ENCODE measurements around the gene PSMD11. TPM values are rescaled to one million over a fixed set of nuclear protein-coding genes. Genes with fewer than 3 reads are reported as not detected.

PSMD11 gene
- total and polyA plus RNA-seq, 10 donors, result 28.0 to 84.8 (median 47.3) TPM

GRCh38 chr17:32453370-32453769 lies 9.1 kb downstream of the PSMD11 start:
- peaks cover 5 to 100% (median 88%) of the 10 kb centered on the region in 6 donors for H3K36me3 ChIP-seq
- H3K4me3 ChIP-seq, result no peak overlapping the region
- intact Hi-C loops (cut with DNase I; ENCODE audit: low total_unique reads), result no loop called here
- H3K4me1 ChIP-seq, result peaks cover 0 to 33% (median 3%) of the 10 kb centered on the region in 6 donors
- 94 to 100% (median 98%) methylated on average over 2 of the region's 2 CpGs for WGBS, 5 donors
- H3K27ac ChIP-seq, result no peak overlapping the region
- no peaks in the 10 kb centered on the region for H3K9me3 ChIP-seq
- no peak for DNase-seq
- H3K27me3 ChIP-seq (replicated peaks in 1 of 7), result no peaks in the 10 kb centered on the region
- TF ChIP-seq POLR2AphosphoS5 (IDR thresholded peaks at IDR 0.05) (no peak), POLR2A (IDR thresholded peaks at IDR 0.05) (no peak), CTCF (IDR thresholded peaks at IDR 0.05 in 8 of 11, conservative IDR thresholded peaks at IDR 0.05 in 3 of 11) (no peak)

GRCh38 chr17:32458371-32458770 lies 14.1 kb downstream of the PSMD11 start:
- intact Hi-C loops (cut with DNase I; ENCODE audit: low total_unique reads), result no loop called here
- TF ChIP-seq POLR2A (IDR thresholded peaks at IDR 0.05) (no peak), CTCF (IDR thresholded peaks at IDR 0.05 in 8 of 11, conservative IDR thresholded peaks at IDR 0.05 in 3 of 11) (no peak), POLR2AphosphoS5 (IDR thresholded peaks at IDR 0.05) (no peak)
- Histone ChIP-seq H3K4me1 (peaks cover 0 to 21% (median 10%) of the 10 kb centered on the region in 6 donors), H3K36me3 (peaks cover 5 to 94% (median 85%) of the 10 kb centered on the region in 6 donors), H3K27ac (no peak overlapping the region), H3K27me3 (replicated peaks in 1 of 7) (no peaks in the 10 kb centered on the region), H3K4me3 (no peak overlapping the region), H3K9me3 (no peaks in the 10 kb centered on the region)
- DNase-seq, result no peak

- intact Hi-C loops (cut with DNase I; ENCODE audit: low total_unique reads), result loop anchor here (5.0 kb wide), 1 partner anchor 292 kb away; no protein-coding TSS in a partner anchor
- H3K4me3 ChIP-seq, result no peak overlapping the region
- WGBS, 5 donors, result 91 to 95% (median 92%) methylated on average over 4 of the region's 4 CpGs
Measured at GRCh38 chr17:32460054-32460453, 15.7 kb downstream of the PSMD11 start.

GRCh38 chr17:32461498-32461852 lies 17.2 kb downstream of the PSMD11 start:
- no peaks in the 10 kb centered on the region for H3K9me3 ChIP-seq
- H3K27me3 ChIP-seq (replicated peaks in 1 of 7), result no peaks in the 10 kb centered on the region
- TF ChIP-seq POLR2AphosphoS5 (IDR thresholded peaks at IDR 0.05) (no peak), CTCF (IDR thresholded peaks at IDR 0.05 in 8 of 11, conservative IDR thresholded peaks at IDR 0.05 in 3 of 11) (peak in 2 of 11 experiments; percentile 11 to 49)
- H3K27ac ChIP-seq, result no peak overlapping the region
- peaks cover 0 to 17% (median 10%) of the 10 kb centered on the region in 6 donors for H3K4me1 ChIP-seq
- H3K4me3 ChIP-seq, result no peak overlapping the region
- no peak for DNase-seq
- H3K36me3 ChIP-seq, result peaks cover 0 to 94% (median 88%) of the 10 kb centered on the region in 6 donors
- 62 to 69% (median 67%) methylated on average over 4 of the region's 4 CpGs for WGBS, 5 donors
- intact Hi-C loops (cut with DNase I; ENCODE audit: low total_unique reads), result loop anchor here (5.0 kb wide), 1 partner anchor 291 kb away; no protein-coding TSS in a partner anchor

More at GRCh38 chr17:32460054-32460453, 15.7 kb downstream of the PSMD11 start:
- DNase-seq, result no peak
- H3K4me1 ChIP-seq, result peaks cover 0 to 17% (median 10%) of the 10 kb centered on the region in 6 donors
- H3K27ac ChIP-seq, result no peak overlapping the region
- TF ChIP-seq CTCF (IDR thresholded peaks at IDR 0.05 in 8 of 11, conservative IDR thresholded peaks at IDR 0.05 in 3 of 11) (no peak), POLR2AphosphoS5 (IDR thresholded peaks at IDR 0.05) (no peak), POLR2A (IDR thresholded peaks at IDR 0.05) (no peak)
- no peaks in the 10 kb centered on the region for H3K27me3 ChIP-seq (replicated peaks in 1 of 7)
- no peaks in the 10 kb centered on the region for H3K9me3 ChIP-seq
- peaks cover 0 to 94% (median 86%) of the 10 kb centered on the region in 6 donors for H3K36me3 ChIP-seq

Measured in spleen (tissue), 11 donors.